Stimulated activated naive B cell treated with anti-CD40 and anti-IgM and Interleukin-4, amounts not matched to agents 10 μg/mL and 1 μg/mL and 100 μg/mL, for 72 hours (primary cell): ENCODE measurements around the gene RPUSD4.

Experiments used
- ATAC-seq, 2 donors: fragments of 150-1000 bp; cut with Tn5 transposase; replicated peaks; 2 replicates each; pipeline ENCODE4 v1.10.0; 2021; ENCODE audit warnings: moderate library complexity in 1 of 2
- DNase-seq: peaks from one replicate; pipeline ENCODE4 v3.0.0; 2021
- H3K27ac Mint-ChIP-seq: one replicate; pipeline ENCODE4 v1.8.0; 2022; ENCODE audit warnings: mild to moderate bottlenecking, mixed read lengths
- H3K27me3 Mint-ChIP-seq, 2 donors: one replicate each; pipeline ENCODE4 v1.8.0; 2022; ENCODE audit warnings: mixed read lengths in 2 of 2
- H3K36me3 Mint-ChIP-seq, 2 donors: one replicate each; pipeline ENCODE4 v1.8.0; 2022; ENCODE audit warnings: mixed read lengths in 2 of 2, mild to moderate bottlenecking in 1 of 2
- H3K4me1 Mint-ChIP-seq, 2 donors: one replicate each; pipeline ENCODE4 v1.8.0; 2022; ENCODE audit warnings: mixed read lengths in 2 of 2, mild to moderate bottlenecking in 1 of 2
- H3K4me3 Mint-ChIP-seq, 2 donors: one replicate each; pipeline ENCODE4 v1.8.0; 2022; ENCODE audit warnings: mild to moderate bottlenecking in 2 of 2, mixed read lengths in 2 of 2, moderate library complexity in 1 of 2
- H3K9me3 Mint-ChIP-seq, 2 donors: one replicate each; pipeline ENCODE4 v1.8.0; 2022; ENCODE audit warnings: mixed read lengths in 2 of 2, mild to moderate bottlenecking in 1 of 2

RPUSD4 gene

DNA sequence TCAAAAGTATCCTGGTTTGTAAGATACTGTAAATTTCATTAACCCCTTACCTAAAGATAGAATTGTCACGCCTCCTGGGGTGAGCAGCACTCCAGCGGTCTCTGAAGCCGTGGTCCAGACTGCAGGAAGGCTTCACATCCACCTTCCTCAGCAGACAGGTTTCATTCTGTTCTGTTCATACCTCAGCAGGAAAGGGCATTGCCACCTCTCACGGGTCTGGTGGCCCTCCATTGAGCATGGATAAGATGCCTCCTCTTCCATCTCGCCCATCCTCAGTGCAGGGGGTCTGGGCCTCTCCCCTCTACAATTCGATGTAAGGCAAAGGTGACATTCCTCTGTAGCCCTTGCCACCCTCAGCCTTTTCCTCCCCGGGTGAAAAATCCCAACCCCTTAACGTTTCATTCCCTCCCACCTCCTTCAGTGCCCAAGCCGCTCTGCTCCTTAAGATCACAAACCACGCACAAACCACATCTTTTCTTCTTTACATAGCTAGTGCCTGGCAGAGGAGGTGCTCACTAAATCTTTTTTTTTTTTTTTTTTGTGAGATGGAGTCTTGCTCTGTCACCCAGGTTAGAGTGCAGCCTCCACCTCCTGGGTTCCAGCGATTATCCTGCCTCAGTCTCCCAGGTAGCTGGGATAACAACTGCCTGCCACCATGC lies 28.5 kb downstream of the RPUSD4 start:
- no peak for DNase-seq
- Mint-ChIP-seq H3K9me3 (peaks cover 0 to 3% of the 10 kb centered on the region in 2 donors), H3K4me3 (no peak overlapping the region), H3K27ac (no peak overlapping the region), H3K4me1 (peaks cover 0 to 9% of the 10 kb centered on the region in 2 donors), H3K36me3 (peaks cover 21 to 33% of the 10 kb centered on the region in 2 donors), H3K27me3 (no peaks in the 10 kb centered on the region)
- ATAC-seq = no peak

DNA sequence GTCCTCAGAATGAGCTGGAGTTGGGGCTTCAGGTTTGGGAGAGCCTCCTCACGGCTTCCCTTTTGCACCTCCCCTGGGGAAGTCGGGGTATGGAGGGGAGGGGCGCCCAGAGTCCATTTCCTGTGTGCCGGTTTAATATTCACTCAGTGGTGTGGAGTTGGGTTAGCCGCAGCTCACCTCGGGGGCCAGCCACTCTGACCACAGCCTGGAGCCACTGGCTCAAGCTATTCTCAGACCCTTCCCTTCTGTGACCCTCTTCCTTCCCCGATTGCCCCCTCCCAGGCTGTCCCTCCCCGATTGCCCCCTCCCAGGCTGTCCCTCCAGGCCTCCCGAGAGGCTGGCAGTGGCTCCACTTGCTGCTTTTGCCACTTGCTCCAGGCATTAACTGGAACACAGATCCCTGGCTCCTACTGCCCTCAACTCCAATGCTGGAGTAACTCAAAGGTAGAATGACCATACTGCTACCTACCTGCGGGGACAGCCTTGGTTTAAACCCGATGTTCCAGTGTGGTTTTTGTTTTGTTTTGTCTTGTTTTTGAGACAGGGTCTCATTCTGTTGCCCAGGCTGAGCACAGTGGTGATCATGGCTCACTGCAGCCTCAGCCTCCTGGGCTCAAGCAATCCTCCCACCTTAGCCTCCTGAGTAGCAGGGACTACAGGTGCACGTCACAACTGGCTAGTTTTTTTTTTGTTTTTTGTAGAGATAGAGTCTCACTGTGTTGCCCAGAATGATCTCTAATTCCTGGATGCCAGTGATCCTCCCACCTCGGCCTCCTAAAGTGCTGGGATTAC lies 29.3 kb downstream of the RPUSD4 start:
- H3K4me1 Mint-ChIP-seq = peaks cover 0 to 3% of the 10 kb centered on the region in 2 donors
- no peak for ATAC-seq
- H3K9me3 Mint-ChIP-seq = peaks cover 0 to 3% of the 10 kb centered on the region in 2 donors
- H3K27ac Mint-ChIP-seq = no peak overlapping the region
- peaks cover 21 to 31% of the 10 kb centered on the region in 2 donors for H3K36me3 Mint-ChIP-seq
- no peak for DNase-seq
- H3K27me3 Mint-ChIP-seq = no peaks in the 10 kb centered on the region
- no peak overlapping the region for H3K4me3 Mint-ChIP-seq

DNA sequence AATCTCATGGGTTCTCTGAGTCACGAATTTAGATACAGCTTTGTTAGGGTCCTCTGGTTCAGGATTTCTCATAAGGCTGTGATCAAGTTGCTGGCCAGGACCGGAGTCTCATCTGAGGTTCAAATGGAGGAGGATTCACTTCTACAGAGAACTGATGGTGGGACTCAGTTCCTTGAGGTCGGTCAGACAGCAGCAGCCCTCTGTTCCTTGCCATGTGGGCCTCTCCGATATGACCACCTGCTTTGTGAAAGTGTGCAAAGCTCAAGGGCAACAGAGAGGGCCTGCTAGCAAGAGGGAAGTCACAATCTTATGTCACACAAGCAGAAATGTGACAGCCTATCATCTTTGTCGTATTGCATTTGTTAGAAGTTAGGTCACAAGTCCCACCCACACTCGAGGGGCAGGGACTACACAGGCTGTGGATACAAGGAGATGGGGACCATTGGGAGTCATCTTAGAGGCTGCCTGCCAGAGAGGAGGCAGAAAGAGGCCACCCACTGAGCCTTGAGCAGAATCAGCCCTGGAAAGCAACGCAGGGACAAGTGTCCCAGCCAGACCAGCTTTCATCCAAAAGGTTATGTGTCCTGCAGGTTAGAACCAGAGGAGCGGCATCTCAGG lies 34.5 kb downstream of the RPUSD4 start:
- DNase-seq (no peak), ATAC-seq (no peak)
- Mint-ChIP-seq H3K27ac (no peak overlapping the region), H3K9me3 (peaks cover 0 to 3% of the 10 kb centered on the region in 2 donors), H3K36me3 (peaks cover 5 to 9% of the 10 kb centered on the region in 2 donors), H3K27me3 (peaks cover 0 to 4% of the 10 kb centered on the region in 2 donors), H3K4me3 (no peak overlapping the region), H3K4me1 (no peaks in the 10 kb centered on the region)

DNA sequence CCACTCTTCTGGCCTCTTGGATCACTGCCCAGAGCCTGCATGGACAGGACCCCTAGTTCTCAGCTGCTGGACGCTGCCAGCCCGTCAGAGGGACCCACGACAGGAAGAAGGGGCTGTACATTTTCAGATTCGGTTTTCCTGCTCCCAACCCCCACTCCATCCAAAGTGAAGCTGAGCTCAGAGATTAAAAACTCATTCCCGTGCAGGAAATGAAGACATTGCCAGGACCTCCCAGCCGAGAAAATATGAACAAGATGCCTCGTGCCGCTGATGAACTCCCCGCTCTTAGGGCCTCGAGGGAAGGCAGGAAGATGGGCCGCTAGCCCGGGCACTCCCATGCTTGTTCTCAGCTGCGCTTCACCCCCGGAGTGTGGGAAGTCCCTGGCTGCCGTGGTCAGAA lies 36.1 kb downstream of the RPUSD4 start:
- no peaks in the 10 kb centered on the region for H3K9me3 Mint-ChIP-seq
- DNase-seq (no peak), ATAC-seq (no peak)
- no peaks in the 10 kb centered on the region for H3K4me1 Mint-ChIP-seq
- H3K27ac Mint-ChIP-seq = no peak overlapping the region
- H3K36me3 Mint-ChIP-seq = peaks cover 2 to 3% of the 10 kb centered on the region in 2 donors
- peaks cover 0 to 4% of the 10 kb centered on the region in 2 donors for H3K27me3 Mint-ChIP-seq
- no peak overlapping the region for H3K4me3 Mint-ChIP-seq

DNA sequence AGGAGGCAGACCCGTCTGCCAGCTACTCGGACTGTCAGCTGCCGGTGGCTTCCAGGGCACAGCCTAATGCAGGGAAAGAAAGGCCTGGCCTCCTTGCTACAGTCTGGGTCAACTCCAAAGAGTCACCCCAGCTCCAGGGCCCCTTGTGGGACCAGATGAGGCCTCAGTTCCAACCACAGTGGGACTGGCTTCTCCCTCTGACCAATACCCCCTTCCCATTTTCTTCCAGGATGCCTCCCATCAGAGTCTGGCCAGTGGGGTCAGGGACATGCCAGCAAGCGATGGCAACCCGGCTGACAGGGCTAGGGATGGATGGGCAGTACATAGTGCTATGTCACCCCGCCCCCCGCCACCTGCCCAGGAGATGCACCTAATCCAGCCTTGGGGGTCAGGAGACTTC lies 36.6 kb downstream of the RPUSD4 start:
- Mint-ChIP-seq H3K36me3 (no peaks in the 10 kb centered on the region), H3K4me3 (no peak overlapping the region), H3K27ac (no peak overlapping the region), H3K4me1 (no peaks in the 10 kb centered on the region), H3K27me3 (peaks cover 0 to 4% of the 10 kb centered on the region in 2 donors), H3K9me3 (no peaks in the 10 kb centered on the region)
- DNase-seq (no peak), ATAC-seq (no peak)

DNA sequence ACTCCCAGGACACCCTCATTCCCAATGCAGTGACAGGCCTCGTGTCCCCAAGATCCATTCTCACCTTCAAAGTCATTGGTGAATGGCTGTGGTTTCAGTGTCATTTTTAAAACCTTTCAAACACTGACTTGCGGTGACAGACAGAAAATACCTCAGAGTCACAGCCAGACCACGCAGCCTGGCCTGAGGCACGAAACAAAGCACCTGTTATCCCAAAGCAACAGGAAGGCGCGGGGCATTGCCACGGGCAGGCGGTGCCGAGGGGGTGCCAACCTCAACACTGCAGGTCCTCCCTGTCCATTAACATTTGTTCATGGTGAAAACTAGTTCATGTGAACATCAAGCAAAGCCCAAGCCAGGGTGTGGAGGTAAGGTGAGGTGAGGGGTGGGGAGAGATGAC lies 38.2 kb downstream of the RPUSD4 start:
- Mint-ChIP-seq H3K27ac (no peak overlapping the region), H3K4me1 (no peaks in the 10 kb centered on the region), H3K4me3 (no peak overlapping the region), H3K9me3 (no peaks in the 10 kb centered on the region), H3K36me3 (no peaks in the 10 kb centered on the region), H3K27me3 (peaks cover 0 to 8% of the 10 kb centered on the region in 2 donors)
- ATAC-seq = no peak
- no peak for DNase-seq

DNA sequence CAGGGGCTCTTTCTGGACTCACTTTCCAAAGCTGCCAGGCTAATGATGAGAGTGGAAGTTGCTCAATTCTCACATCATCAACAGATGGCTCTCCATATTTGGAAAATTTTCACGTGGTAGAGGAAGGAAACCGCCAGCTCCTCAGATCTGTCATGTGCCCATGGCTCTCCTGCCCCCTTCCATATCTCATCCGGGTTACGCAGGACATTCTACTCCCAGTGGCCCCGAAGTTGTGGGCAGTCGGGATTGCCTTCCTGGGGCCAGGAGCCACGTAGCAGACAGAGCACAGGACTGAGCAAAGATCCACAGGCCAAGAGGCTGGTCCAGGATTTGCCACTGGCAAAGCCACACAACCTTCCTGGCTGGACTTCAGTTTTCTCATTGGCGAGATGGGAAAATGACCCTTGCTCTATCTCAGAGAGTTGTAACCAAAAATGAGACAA lies 38.8 kb downstream of the RPUSD4 start:
- Mint-ChIP-seq H3K9me3 (no peaks in the 10 kb centered on the region), H3K4me1 (no peaks in the 10 kb centered on the region), H3K36me3 (no peaks in the 10 kb centered on the region), H3K27me3 (peaks cover 0 to 9% of the 10 kb centered on the region in 2 donors), H3K27ac (no peak overlapping the region), H3K4me3 (no peak overlapping the region)
- ATAC-seq (no peak), DNase-seq (no peak)

DNA sequence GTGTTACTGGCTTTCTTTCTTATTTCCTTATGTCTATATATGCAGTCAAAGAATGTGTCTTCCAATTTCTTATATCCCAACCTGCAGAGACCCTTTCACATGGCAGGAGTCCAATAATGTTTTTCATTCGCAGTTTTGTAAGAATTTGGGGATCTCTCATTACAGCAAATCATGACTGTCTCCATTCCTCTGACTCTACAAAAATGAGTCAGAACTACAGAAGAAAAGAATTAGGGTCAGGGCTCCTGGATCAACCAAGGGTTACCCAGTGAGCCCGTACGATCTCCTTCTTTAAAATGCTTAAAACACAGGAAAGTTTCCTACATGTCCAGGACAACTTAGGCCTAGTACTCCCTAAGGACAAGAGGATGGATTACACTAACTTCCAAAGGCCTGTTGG lies 42.2 kb downstream of the RPUSD4 start:
- Mint-ChIP-seq H3K27me3 (peaks cover 0 to 23% of the 10 kb centered on the region in 2 donors), H3K36me3 (no peaks in the 10 kb centered on the region), H3K4me3 (no peak overlapping the region), H3K9me3 (no peaks in the 10 kb centered on the region), H3K4me1 (no peaks in the 10 kb centered on the region), H3K27ac (no peak overlapping the region)
- DNase-seq (no peak), ATAC-seq (no peak)

DNA sequence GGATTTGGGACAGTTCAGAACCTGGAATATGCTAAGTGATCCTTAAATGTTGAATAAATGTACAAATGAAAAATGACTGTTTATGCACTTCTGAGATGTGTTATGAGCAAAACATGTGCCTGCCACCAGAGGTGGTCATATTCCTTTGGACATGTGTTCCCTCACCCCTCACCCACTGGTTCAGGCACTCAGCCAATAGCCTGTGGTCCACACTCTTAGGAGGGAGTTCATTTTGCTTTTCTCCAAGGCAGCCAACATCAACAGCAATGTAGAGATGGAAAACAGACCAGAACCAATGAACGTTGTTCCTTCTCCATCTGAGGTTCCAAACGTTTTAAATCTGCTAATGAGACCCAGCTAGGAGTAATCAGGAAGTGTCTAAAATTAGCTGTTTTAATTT lies 44.0 kb downstream of the RPUSD4 start:
- ATAC-seq = no peak
- no peaks in the 10 kb centered on the region for H3K4me1 Mint-ChIP-seq

DNA sequence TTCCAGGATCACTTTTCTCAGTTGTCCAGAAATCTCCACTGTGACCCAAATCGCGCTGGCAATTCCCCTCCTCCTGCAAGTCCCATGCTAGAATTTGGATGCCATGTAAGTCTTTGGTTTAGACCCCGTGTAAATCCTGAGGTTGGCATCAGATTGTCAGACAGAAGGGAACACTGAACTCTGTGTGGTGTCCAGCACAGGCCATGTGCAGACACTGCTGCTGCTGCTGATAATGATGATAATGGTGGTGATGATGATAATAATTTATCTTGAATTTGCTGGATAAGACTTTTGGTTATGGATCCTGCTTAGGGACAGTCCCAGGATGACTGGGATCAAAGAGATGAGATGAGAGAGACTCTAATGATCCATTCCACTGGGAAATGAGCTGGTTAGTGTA lies 45.0 kb downstream of the RPUSD4 start:
- Mint-ChIP-seq H3K9me3 (no peaks in the 10 kb centered on the region), H3K36me3 (no peaks in the 10 kb centered on the region), H3K4me3 (no peak overlapping the region), H3K27ac (no peak overlapping the region), H3K27me3 (peaks cover 0 to 19% of the 10 kb centered on the region in 2 donors), H3K4me1 (no peaks in the 10 kb centered on the region)
- DNase-seq (no peak), ATAC-seq (no peak)

More for the DNA sequence above, 44.0 kb downstream of the RPUSD4 start:
- H3K9me3 Mint-ChIP-seq = no peaks in the 10 kb centered on the region
- peaks cover 0 to 19% of the 10 kb centered on the region in 2 donors for H3K27me3 Mint-ChIP-seq
- H3K4me3 Mint-ChIP-seq = no peak overlapping the region
- no peaks in the 10 kb centered on the region for H3K36me3 Mint-ChIP-seq
- H3K27ac Mint-ChIP-seq = no peak overlapping the region
- no peak for DNase-seq

DNA sequence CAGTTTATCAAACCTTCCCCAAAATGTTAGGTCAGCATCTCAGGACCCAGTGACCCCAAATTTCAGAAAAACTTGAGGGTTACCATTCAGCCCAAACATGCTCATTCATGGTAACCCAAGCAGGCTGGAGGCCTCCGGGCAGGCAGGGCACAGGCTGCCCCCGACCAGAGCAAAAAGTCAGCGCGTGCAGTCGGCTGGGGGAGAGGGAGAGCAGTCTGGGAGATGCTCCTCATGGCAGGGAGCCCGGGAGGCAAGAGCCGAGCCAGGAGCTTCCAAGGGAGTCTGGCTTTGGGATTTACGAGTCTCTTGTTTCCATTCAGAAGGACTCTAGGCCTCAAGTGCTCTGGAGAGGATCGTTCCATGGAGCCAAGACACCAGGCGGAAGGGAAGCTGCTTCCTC lies 45.7 kb downstream of the RPUSD4 start:
- DNase-seq (no peak), ATAC-seq (no peak)
- H3K36me3 Mint-ChIP-seq = no peaks in the 10 kb centered on the region
- no peak overlapping the region for H3K4me3 Mint-ChIP-seq
- peaks cover 0 to 19% of the 10 kb centered on the region in 2 donors for H3K27me3 Mint-ChIP-seq
- no peak overlapping the region for H3K27ac Mint-ChIP-seq
- H3K4me1 Mint-ChIP-seq = no peaks in the 10 kb centered on the region
- no peaks in the 10 kb centered on the region for H3K9me3 Mint-ChIP-seq

DNA sequence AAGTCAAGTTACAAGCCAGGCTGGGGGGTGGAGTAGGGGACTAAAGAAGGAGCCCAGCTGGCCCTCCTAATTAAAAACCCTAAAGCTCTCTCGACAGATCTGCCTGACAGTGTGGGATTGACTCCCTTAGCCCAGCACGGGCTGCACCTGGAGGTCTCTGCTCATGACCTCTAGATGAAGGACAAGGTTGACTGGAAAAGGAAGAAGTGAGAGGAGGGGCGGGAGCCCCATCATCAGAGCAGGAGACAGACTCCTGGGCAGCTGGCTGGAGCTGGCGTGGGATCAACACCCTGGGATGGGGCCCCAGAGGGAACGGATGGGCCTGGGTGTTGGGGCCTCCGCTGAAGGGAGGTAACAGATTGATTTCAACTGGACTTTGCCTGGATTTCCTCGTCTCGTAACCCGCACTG lies 46.1 kb downstream of the RPUSD4 start:
- Mint-ChIP-seq H3K36me3 (no peaks in the 10 kb centered on the region), H3K27ac (no peak overlapping the region), H3K4me1 (no peaks in the 10 kb centered on the region), H3K9me3 (no peaks in the 10 kb centered on the region), H3K27me3 (peaks cover 0 to 19% of the 10 kb centered on the region in 2 donors), H3K4me3 (no peak overlapping the region)
- ATAC-seq (no peak), DNase-seq (no peak)

DNA sequence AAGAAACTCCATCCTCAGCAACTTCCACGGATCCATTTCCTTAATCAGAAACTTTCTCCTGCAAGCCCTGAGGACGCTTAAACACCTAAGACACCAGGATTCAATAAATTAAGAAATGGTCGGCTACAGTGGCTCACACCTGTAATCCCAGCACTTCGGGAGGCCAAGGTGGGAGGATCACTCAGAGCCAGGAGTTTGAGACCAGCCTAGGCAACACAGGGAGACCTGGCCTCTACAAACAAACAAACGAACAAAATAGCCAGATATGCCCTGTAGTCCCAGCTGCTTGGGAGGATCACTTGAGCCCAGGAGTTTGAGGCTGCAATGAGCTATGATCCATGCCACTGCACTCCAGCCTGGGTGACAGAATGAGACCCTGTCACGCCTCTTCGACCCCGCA lies 46.7 kb downstream of the RPUSD4 start:
- Mint-ChIP-seq H3K27ac (no peak overlapping the region), H3K4me1 (no peaks in the 10 kb centered on the region), H3K27me3 (peaks cover 0 to 19% of the 10 kb centered on the region in 2 donors), H3K9me3 (no peaks in the 10 kb centered on the region), H3K36me3 (no peaks in the 10 kb centered on the region), H3K4me3 (no peak overlapping the region)
- ATAC-seq = no peak
- no peak for DNase-seq

DNA sequence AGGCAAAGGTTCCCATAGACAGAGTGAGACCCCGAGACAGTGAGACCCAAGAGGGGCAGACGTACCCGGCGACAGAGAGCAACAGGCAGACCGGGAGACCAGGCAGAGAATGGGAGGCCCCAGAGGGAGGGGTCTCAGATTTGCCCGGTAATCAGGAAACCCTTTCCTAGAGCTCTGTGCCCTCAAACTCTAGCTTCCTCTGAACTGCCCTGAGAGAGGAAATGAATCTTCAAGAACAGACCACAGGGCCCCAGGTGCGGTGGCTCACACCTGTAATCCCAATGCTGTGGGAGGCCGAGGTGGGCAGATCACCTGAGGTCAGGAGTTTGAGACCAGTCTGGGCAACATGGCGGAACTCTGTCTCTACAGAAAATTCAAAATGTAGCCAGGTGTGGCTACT lies 47.7 kb downstream of the RPUSD4 start:
- Mint-ChIP-seq H3K27ac (no peak overlapping the region), H3K27me3 (peaks cover 0 to 19% of the 10 kb centered on the region in 2 donors)

More for the DNA sequence above, 47.7 kb downstream of the RPUSD4 start:
- Mint-ChIP-seq H3K36me3 (no peaks in the 10 kb centered on the region), H3K4me1 (no peaks in the 10 kb centered on the region), H3K9me3 (no peaks in the 10 kb centered on the region), H3K4me3 (no peak overlapping the region)
- DNase-seq = no peak
- no peak for ATAC-seq
